Measurements from ENCODE around the gene ADCY3.

Gene ADCY3

DNA sequence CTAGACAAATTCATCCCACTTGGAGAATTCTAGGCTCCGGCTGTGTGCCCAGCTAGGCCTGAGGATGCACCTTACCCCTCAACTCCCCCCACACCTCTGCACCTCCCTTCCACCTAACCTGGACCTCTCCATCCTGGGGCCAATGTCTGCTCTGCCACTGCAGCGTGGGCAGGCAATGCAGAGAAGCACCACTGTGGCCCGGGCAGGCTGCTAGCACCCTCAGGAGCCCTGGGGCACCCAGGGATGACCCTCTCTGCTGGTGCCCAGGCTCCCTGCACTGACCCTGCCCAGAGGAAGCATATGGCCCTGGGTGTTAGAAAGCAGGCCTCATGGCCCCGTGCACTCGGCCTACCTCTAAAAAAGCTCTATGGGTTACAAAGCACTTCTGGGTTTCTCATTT lies 49.6 kb downstream of the ADCY3 start:
- TF ChIP-seq, protein P1, sequence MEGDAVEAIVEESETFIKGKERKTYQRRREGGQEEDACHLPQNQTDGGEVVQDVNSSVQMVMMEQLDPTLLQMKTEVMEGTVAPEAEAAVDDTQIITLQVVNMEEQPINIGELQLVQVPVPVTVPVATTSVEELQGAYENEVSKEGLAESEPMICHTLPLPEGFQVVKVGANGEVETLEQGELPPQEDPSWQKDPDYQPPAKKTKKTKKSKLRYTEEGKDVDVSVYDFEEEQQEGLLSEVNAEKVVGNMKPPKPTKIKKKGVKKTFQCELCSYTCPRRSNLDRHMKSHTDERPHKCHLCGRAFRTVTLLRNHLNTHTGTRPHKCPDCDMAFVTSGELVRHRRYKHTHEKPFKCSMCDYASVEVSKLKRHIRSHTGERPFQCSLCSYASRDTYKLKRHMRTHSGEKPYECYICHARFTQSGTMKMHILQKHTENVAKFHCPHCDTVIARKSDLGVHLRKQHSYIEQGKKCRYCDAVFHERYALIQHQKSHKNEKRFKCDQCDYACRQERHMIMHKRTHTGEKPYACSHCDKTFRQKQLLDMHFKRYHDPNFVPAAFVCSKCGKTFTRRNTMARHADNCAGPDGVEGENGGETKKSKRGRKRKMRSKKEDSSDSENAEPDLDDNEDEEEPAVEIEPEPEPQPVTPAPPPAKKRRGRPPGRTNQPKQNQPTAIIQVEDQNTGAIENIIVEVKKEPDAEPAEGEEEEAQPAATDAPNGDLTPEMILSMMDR (conservative IDR thresholded peaks at IDR 0.05; ENCODE audit: control insufficient read depth, insufficient read depth, low read depth, low read length): no peak
- no peak for DNase-seq (ENCODE audit: low read depth)
- no peak overlapping the region for H3K4me3 ChIP-seq (ENCODE audit: control insufficient read depth, low read depth, low read length)

GRCh38 chr2:24866946-24867345 lies 53.1 kb downstream of the ADCY3 start:
- no peak for DNase-seq (ENCODE audit: low read depth)
- H3K4me3 ChIP-seq (ENCODE audit: control insufficient read depth, low read depth, low read length): no peak overlapping the region
- TF ChIP-seq, protein P1 (conservative IDR thresholded peaks at IDR 0.05; ENCODE audit: control insufficient read depth, insufficient read depth, low read depth, low read length): no peak

DNA sequence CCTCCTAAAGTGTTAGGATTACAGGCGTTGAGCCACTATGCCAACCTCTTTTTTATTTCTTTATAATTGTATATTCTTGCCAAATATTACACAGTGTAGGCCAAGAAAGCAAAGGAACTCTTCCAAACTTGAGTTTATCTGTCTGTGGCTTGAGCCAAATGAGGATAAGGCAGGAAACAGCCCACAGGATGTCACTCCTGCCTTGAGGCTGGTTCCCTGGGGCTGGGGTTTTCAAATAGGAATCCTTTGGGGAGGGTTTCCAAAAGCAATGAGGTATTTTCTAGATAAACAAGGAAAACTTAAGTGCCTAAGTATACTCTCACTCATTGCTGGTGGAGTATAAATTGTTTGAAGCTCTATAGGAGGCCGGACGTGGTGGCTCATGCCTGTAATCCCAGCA lies 56.4 kb downstream of the ADCY3 start:
- DNase-seq (ENCODE audit: low read depth): no peak
- TF ChIP-seq, protein P1 (conservative IDR thresholded peaks at IDR 0.05; ENCODE audit: control insufficient read depth, insufficient read depth, low read depth, low read length): no peak
- H3K4me3 ChIP-seq (ENCODE audit: control insufficient read depth, low read depth, low read length): no peak overlapping the region

DNA sequence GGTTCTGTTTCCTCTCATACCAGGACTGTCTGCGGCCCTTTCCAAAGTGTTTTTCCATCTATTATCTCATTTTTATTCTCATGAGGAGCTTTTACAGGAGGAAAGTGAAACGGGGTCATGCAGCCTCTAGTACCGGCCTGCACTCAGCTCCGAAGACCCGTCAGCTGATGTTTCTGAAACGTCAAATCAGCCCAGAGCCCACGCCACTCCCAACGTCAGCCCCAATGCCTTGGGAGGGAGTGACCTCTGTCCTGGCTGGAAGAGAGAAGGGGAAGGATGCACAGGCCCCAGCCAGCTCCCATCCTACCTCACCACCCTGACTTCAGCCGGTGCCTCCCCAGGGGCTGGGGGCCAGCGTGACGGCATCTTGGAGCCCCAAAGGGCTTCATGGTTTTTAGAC lies 58.5 kb downstream of the ADCY3 start:
- no peak overlapping the region for H3K4me3 ChIP-seq (ENCODE audit: control insufficient read depth, low read depth, low read length)
- DNase-seq (ENCODE audit: low read depth): peak; percentile 57
- TF ChIP-seq, protein P1 (conservative IDR thresholded peaks at IDR 0.05; ENCODE audit: control insufficient read depth, insufficient read depth, low read depth, low read length): no peak

DNA sequence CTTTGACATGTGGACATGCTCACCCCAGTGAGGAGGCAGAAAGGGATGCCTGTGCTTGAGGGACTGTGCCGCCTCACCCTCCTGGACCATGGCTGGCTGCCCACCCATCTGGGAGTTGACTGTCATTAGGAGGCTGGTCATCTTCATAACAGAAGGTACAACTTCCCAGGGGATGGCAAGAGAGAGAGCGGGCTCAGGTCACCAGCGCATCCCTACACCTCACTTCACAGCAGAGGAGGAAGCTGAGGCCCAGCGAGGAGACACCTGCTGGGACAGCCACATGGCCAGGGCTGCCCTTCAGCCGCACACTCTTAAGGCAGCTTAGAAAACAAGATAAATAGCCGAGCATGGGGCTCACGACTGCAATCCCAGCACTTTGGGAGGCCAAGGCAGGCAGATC lies 59.4 kb downstream of the ADCY3 start:
- no peak overlapping the region for H3K4me3 ChIP-seq (ENCODE audit: control insufficient read depth, low read depth, low read length)
- DNase-seq (ENCODE audit: low read depth): no peak
- TF ChIP-seq, protein P1 (conservative IDR thresholded peaks at IDR 0.05; ENCODE audit: control insufficient read depth, insufficient read depth, low read depth, low read length): no peak

DNA sequence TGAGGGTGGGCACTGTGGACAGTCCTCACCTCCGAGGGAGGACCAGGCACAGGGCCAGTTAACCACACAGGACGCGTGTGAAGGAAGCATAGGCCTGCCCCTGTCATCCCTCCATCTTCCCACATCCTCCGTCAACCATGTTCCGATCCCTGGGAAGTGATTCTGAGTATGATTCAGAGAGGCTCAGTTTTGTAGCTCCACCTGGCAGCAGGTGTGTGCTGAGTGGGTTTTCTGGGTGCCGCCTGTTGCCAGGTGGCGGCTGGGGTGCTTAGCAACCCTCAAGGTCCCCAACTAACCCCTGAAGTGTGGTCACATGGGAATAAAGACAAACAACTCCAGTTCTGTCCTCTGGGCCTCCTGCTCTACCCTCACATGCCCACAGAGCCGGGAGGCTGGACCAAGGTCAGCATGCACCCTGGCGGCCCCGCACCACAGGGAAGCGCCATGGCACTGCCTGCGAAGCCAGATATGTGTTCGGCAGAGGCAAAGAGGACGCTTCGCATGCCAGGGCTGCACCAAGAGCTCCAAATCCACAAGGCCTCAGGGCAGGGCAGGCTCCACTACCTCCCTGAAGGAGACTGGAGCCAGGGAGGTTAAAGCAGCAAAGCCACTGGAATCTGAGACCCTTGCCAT lies 60.0 kb downstream of the ADCY3 start:
- DNase-seq (ENCODE audit: low read depth): no peak
- TF ChIP-seq, protein P1 (conservative IDR thresholded peaks at IDR 0.05; ENCODE audit: control insufficient read depth, insufficient read depth, low read depth, low read length): no peak
- no peak overlapping the region for H3K4me3 ChIP-seq (ENCODE audit: control insufficient read depth, low read depth, low read length)

DNA sequence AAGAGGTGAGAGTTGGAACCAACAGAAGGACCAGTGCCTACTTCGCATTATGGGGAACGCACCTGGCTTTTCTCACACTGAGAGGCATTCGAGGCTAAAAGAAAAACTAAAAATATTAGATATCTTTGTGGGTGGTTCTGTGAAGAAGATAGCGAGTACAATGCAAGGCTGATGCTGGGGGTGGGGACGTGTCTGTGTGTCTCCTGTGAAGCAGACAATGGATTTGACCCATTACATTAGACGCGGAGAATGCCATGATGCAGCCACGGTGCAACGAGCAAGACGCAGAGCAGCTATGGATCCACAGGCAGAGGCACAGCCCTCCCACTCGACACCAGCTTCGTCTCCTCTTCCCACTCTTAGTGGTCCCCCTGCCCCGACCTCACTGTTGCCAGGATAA lies 61.0 kb downstream of the ADCY3 start:
- H3K4me3 ChIP-seq (ENCODE audit: control insufficient read depth, low read depth, low read length): no peak overlapping the region
- TF ChIP-seq, protein P1 (conservative IDR thresholded peaks at IDR 0.05; ENCODE audit: control insufficient read depth, insufficient read depth, low read depth, low read length): no peak
- no peak for DNase-seq (ENCODE audit: low read depth)

All from fibroblast of mammary gland (primary cell).